Upper lobe of left lung (tissue), 6 donors: Measurements from ENCODE around the gene NHS. TPM values are rescaled to one million over a fixed set of nuclear protein-coding genes. Genes with fewer than 3 reads are reported as not detected.

Experiments used
- ATAC-seq, 2 donors: fragments of 200-7000 bp; cut with Tn5 transposase; one replicate each; pipeline ENCODE4 v1.9.1; 2022; ENCODE audit warnings: mild to moderate bottlenecking in 2 of 2, moderate library complexity in 2 of 2; ENCODE audit not compliant: low FRiP score in 2 of 2
- DNase-seq, 2 donors: peaks; one replicate each; pipeline ENCODE4 v3.0.0-alpha.2; 2019 to 2020
- H3K27ac ChIP-seq, 4 donors: fragments of 200-600 bp; sonication (generic); one replicate each; pipeline ENCODE4 v1.5.1; 2016 to 2019
- H3K27me3 ChIP-seq, 4 donors: fragments of 200-600 bp; sonication (generic); one replicate each; pipeline ENCODE4 v1.5.1; 2017 to 2019
- H3K36me3 ChIP-seq, 4 donors: fragments of 200-600 bp; sonication (generic); one replicate each; pipeline ENCODE4 v1.5.1; 2016 to 2019
- H3K4me1 ChIP-seq, 4 donors: fragments of 200-600 bp; sonication (generic); one replicate each; pipeline ENCODE4 v1.5.1; 2018 to 2019
- H3K4me3 ChIP-seq, 4 donors: fragments of 200-600 bp; sonication (generic); one replicate each; pipeline ENCODE4 v1.5.1; 2017 to 2019; ENCODE audit warnings: mild to moderate bottlenecking in 2 of 4, moderate library complexity in 1 of 4
- H3K9me3 ChIP-seq, 4 donors: fragments of 200-600 bp; sonication (generic); one replicate each; pipeline ENCODE4 v1.5.1; 2018 to 2019
- EP300 ChIP-seq, 4 donors: sonication (generic); formaldehyde crosslinking; IDR thresholded peaks; one replicate each; pipeline ENCODE4 v1.5.1; 2017; ENCODE audit warnings: antibody characterized with exemption in 4 of 4, control low read depth in 2 of 4
- POLR2A ChIP-seq, 4 donors: fragments of 450-650 bp; IDR thresholded peaks; one replicate each; pipeline ENCODE4 v1.5.1; 2016 to 2017; ENCODE audit warnings: antibody characterized with exemption in 4 of 4, mild to moderate bottlenecking in 2 of 4
- POLR2AphosphoS5 ChIP-seq, 2 donors: sonication (generic); formaldehyde crosslinking; IDR thresholded peaks; one replicate each; pipeline ENCODE4 v1.5.1; 2017; ENCODE audit warnings: antibody characterized with exemption in 2 of 2
- WGBS, 2 donors: methylation state at CpG; one replicate each; pipeline ENCODE4 v1.1.5; 2017 to 2018; 5-methylcytosine and 5-hydroxymethylcytosine counted together
- total RNA-seq, 6 donors: library from RNA; depleted of rRNA in 4 of 6; stranded (reverse); fragments of >200 nt in 4 of 6; gene quantifications; one replicate each; pipeline versions ENCODE4 v1.1.0 to v1.2.1, GENCODE V29; 2016 to 2021
- TF ChIP-seq, protein P1 (sequence below), 6 experiments: fragments of 450-650 bp in 4 of 6; fragments of 200-600 bp in 2 of 6; sonication (generic) in 2 of 6; IDR thresholded peaks; one replicate each; pipeline ENCODE4 v1.5.1; 2016 to 2019; ENCODE audit warnings: antibody characterized with exemption in 6 of 6
- donor health status: DM: no; HTN: no; CAD: no; lungs with moderate emphysema.
- donor health status: DM: no; HTN: yes; CAD: no; lungs with severe emphysema.

NHS gene
- total RNA-seq, 6 donors from 2014 or later, result 0.46 to 6.3 (median 2.4) TPM

DNA sequence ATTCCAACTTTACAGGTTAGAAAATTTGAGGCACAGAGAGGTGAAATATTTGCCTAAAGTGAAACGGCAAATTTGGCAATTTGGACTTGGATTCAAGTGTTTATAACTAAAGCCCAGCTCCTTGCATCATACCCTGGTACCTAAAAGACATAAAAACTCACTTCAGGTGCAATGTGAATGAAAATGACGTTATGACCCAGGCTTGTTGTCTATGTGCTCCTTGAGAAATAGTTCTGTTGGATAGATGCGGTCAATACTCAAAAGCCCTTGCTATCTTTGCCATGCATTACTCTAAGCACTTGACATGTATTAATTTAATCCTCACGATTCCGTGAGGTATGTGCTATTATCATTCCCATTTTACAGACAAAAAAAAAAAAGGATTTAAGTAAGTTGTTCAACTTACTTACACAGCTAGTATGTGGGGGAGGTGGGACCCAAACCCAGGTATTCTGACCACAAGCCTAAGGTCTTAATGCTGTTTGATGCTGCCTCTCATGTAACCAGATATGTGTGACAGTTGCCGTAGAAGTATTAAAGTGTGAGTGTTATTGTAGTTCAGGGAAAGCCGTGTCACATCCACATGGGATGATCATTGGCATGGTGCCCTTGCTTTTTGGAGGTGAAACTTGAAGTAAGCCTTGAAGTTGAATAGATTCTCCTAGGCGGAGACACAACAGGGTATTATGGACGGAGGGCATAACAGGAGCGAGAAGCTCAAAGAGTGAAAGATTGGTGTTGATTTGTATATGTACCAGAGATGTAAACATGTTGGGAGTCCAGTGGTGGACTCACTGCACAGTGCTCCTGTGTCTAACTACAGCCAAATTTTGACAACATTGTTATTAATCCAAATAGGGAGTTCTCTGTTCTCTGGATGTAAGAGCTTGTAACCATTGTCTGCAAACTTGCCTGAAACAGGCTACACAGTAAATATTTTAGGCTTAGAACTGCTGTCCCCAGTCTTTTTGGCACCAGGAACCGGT lies 365.4 kb downstream of the NHS start:
- no peak for ATAC-seq
- no peaks in the 10 kb centered on the region for H3K27me3 ChIP-seq
- no peaks in the 10 kb centered on the region for H3K36me3 ChIP-seq
- no peaks in the 10 kb centered on the region for H3K9me3 ChIP-seq
- TF ChIP-seq, protein P1, sequence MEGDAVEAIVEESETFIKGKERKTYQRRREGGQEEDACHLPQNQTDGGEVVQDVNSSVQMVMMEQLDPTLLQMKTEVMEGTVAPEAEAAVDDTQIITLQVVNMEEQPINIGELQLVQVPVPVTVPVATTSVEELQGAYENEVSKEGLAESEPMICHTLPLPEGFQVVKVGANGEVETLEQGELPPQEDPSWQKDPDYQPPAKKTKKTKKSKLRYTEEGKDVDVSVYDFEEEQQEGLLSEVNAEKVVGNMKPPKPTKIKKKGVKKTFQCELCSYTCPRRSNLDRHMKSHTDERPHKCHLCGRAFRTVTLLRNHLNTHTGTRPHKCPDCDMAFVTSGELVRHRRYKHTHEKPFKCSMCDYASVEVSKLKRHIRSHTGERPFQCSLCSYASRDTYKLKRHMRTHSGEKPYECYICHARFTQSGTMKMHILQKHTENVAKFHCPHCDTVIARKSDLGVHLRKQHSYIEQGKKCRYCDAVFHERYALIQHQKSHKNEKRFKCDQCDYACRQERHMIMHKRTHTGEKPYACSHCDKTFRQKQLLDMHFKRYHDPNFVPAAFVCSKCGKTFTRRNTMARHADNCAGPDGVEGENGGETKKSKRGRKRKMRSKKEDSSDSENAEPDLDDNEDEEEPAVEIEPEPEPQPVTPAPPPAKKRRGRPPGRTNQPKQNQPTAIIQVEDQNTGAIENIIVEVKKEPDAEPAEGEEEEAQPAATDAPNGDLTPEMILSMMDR (IDR thresholded peaks at IDR 0.05), result no peak
- TF ChIP-seq POLR2A (IDR thresholded peaks at IDR 0.05) (no peak), EP300 (IDR thresholded peaks at IDR 0.05) (no peak), POLR2AphosphoS5 (IDR thresholded peaks at IDR 0.05) (no peak)
- DNase-seq, result no peak
- peaks cover 0 to 5% (median 1%) of the 10 kb centered on the region in 4 donors for H3K4me1 ChIP-seq
- no peak overlapping the region for H3K27ac ChIP-seq
- WGBS, 2 donors, result 76 to 80% methylated on average over 10 to 11 of the region's 11 CpGs
- H3K4me3 ChIP-seq, result no peak overlapping the region

DNA sequence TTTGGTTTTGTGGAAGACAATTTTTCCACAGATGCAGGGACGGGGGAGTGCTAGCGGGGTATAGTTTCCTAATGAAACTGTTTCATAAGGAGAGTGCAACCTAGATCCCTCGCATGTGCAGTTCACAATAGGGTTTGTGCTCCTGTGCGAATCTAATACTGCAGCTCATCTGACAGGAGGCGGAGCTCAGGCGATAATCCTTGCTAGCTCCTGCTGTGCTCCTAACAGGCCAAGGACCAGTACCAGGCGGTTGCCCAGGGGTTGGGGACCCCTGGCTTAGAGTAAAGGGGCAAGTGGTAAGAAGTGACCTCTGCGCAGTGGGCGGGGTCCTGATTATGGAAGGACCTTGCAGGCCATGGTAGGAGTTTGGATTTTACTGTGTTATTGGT lies 366.1 kb downstream of the NHS start:
- ATAC-seq (no peak), DNase-seq (no peak)
- H3K36me3 ChIP-seq, result no peaks in the 10 kb centered on the region
- H3K4me1 ChIP-seq, result peaks cover 0 to 5% (median 0%) of the 10 kb centered on the region in 4 donors
- TF ChIP-seq POLR2AphosphoS5 (IDR thresholded peaks at IDR 0.05) (no peak), EP300 (IDR thresholded peaks at IDR 0.05) (no peak), POLR2A (IDR thresholded peaks at IDR 0.05) (no peak)
- TF ChIP-seq, protein P1 (IDR thresholded peaks at IDR 0.05), result no peak
- WGBS, 2 donors, result 68 to 100% methylated on average over 1 to 9 of the region's 9 CpGs
- H3K9me3 ChIP-seq, result no peaks in the 10 kb centered on the region
- H3K4me3 ChIP-seq, result no peak overlapping the region
- no peaks in the 10 kb centered on the region for H3K27me3 ChIP-seq
- no peak overlapping the region for H3K27ac ChIP-seq

DNA sequence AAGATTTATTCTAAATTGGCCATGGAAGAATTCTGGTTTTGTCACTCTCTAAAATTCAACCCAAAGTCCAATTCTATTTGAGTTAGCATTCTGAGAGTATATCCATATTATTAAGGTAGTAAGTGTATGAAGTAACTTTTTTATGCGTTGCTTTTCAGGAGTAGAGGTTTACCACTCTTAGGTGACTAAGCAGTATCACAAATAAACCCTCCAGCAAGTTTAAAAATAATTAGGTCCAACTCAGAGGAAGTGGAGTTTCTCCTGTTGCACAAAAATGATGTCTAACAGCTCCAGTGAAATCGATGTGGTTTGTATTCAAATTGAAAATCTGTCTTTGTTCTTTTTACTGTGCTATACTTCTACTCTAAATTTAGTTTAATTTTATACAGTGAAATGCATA lies 368.9 kb downstream of the NHS start:
- no peaks in the 10 kb centered on the region for H3K27me3 ChIP-seq
- 34 to 42% methylated on average over 2 of the region's 2 CpGs for WGBS, 2 donors

DNA sequence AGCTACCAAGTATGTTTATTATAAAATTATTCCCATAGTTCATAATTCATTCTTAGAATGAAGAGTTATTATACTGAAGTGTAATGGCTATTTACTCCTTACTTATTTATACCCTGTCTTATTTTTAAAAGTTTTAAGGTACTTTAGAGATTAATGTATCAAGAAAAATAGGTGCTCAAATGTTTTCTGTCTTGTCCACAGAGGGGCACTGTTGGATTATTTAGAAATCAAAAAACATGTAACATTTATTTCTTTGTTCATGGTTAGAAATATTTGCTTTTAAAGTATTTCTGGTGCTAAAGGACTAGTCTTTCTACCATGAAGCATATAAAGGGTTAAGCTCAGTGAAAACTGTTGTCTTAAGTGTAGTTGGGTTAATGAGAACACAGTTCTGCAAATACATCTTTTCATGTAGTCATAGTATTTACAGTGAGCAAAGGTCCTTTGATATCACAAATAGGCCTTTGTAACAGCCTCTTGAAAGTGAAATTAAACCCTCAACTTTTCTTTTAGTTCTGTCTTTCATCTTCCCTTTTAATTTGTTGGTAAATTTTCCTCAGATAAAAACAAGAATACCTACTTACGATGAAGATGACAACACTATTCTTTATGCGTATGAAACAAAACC lies 370.0 kb downstream of the NHS start:
- Histone ChIP-seq H3K27ac (no peak overlapping the region), H3K27me3 (no peaks in the 10 kb centered on the region), H3K4me3 (no peak overlapping the region), H3K36me3 (no peaks in the 10 kb centered on the region), H3K4me1 (peaks cover 0 to 5% (median 0%) of the 10 kb centered on the region in 4 donors), H3K9me3 (no peaks in the 10 kb centered on the region)
- DNase-seq (no peak), ATAC-seq (no peak)
- TF ChIP-seq POLR2A (IDR thresholded peaks at IDR 0.05) (no peak), POLR2AphosphoS5 (IDR thresholded peaks at IDR 0.05) (no peak), EP300 (IDR thresholded peaks at IDR 0.05) (no peak)
- TF ChIP-seq, protein P1 (IDR thresholded peaks at IDR 0.05), result no peak
- WGBS, 2 donors, result 80 to 87% methylated on average over 2 of the region's 2 CpGs

More for the DNA sequence above, 368.9 kb downstream of the NHS start:
- peaks cover 0 to 5% (median 0%) of the 10 kb centered on the region in 4 donors for H3K4me1 ChIP-seq
- no peak overlapping the region for H3K4me3 ChIP-seq
- H3K9me3 ChIP-seq, result no peaks in the 10 kb centered on the region
- ATAC-seq (no peak), DNase-seq (no peak)
- H3K27ac ChIP-seq, result no peak overlapping the region
- TF ChIP-seq EP300 (IDR thresholded peaks at IDR 0.05) (no peak), POLR2A (IDR thresholded peaks at IDR 0.05) (no peak), POLR2AphosphoS5 (IDR thresholded peaks at IDR 0.05) (no peak)
- TF ChIP-seq, protein P1 (IDR thresholded peaks at IDR 0.05), result no peak
- no peaks in the 10 kb centered on the region for H3K36me3 ChIP-seq
